ENCODE measurements around the gene SMCR8. TPM values are rescaled to one million over a fixed set of nuclear protein-coding genes. Genes with fewer than 3 reads are reported as not detected.
A peak's percentile ranks its signal among the peaks of the same experiment; 100 is the strongest.

The SMCR8 gene
- total RNA-seq, 1 experiment from 2014 or later, result 10.9 TPM

- BruUV-seq (replicated peaks), result no TSS peak
- Mint-ChIP-seq H3K9me3 (ENCODE audit: unreplicated experiment) (no peaks in the 10 kb centered on the region), H3K4me1 (ENCODE audit: insufficient read depth, unreplicated experiment) (peaks cover 8% of the 10 kb centered on the region), H3K4me3 (ENCODE audit: unreplicated experiment) (peak within 1 kb of the TSS; percentile 89), H3K27me3 (ENCODE audit: insufficient read depth, unreplicated experiment) (no peaks in the 10 kb centered on the region), H3K36me3 (ENCODE audit: insufficient read depth, unreplicated experiment) (peaks cover 30% of the 10 kb centered on the region), H3K27ac (ENCODE audit: low read depth, unreplicated experiment) (peak within 1 kb of the TSS; percentile 74)
- POLR2A ChIA-PET, result interaction anchor here (1.0 to 2.4 kb wide), 8 partner anchors 11 to 104 kb away, joined by 3 to 16 read pairs (median 5); partner anchors contain the start of genes EVPLL, SMCR8 and TOP3A
- DNase-seq (ENCODE audit: unreplicated experiment), result peak; percentile 95
- intact Hi-C loops (cut with micrococcal nuclease), result no loop called here
- CTCF ChIA-PET, result interaction anchor here (0.6 to 1.4 kb wide), 5 partner anchors 11 to 406 kb away, joined by 3 to 8 read pairs (median 5); no protein-coding TSS in a partner anchor
- TF ChIP-seq, protein P1, sequence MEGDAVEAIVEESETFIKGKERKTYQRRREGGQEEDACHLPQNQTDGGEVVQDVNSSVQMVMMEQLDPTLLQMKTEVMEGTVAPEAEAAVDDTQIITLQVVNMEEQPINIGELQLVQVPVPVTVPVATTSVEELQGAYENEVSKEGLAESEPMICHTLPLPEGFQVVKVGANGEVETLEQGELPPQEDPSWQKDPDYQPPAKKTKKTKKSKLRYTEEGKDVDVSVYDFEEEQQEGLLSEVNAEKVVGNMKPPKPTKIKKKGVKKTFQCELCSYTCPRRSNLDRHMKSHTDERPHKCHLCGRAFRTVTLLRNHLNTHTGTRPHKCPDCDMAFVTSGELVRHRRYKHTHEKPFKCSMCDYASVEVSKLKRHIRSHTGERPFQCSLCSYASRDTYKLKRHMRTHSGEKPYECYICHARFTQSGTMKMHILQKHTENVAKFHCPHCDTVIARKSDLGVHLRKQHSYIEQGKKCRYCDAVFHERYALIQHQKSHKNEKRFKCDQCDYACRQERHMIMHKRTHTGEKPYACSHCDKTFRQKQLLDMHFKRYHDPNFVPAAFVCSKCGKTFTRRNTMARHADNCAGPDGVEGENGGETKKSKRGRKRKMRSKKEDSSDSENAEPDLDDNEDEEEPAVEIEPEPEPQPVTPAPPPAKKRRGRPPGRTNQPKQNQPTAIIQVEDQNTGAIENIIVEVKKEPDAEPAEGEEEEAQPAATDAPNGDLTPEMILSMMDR (IDR thresholded peaks at IDR 0.05; ENCODE audit: unreplicated experiment), result no peak
Observed at GRCh38 chr17:18363101-18364049, 48.3 kb downstream of the SMCR8 start, which contains the start of gene SHMT1. Gene SHMT1 (minus strand): TSS chr17:18363550. CDS start chr17:18355981, 7,569 bp downstream.

- Mint-ChIP-seq H3K27ac (ENCODE audit: low read depth, unreplicated experiment) (no peak overlapping the region), H3K27me3 (ENCODE audit: insufficient read depth, unreplicated experiment) (no peaks in the 10 kb centered on the region), H3K36me3 (ENCODE audit: insufficient read depth, unreplicated experiment) (peaks cover 22% of the 10 kb centered on the region), H3K9me3 (ENCODE audit: unreplicated experiment) (no peaks in the 10 kb centered on the region), H3K4me1 (ENCODE audit: insufficient read depth, unreplicated experiment) (peaks cover 8% of the 10 kb centered on the region), H3K4me3 (ENCODE audit: unreplicated experiment) (no peak overlapping the region)
- intact Hi-C loops (cut with micrococcal nuclease), result no loop called here
- DNase-seq (ENCODE audit: unreplicated experiment), result no peak
- TF ChIP-seq, protein P1 (IDR thresholded peaks at IDR 0.05; ENCODE audit: unreplicated experiment), result no peak
- CTCF ChIA-PET, result interaction anchor here (0.6 kb wide), 1 partner anchor 406 kb away, joined by 4 read pairs; no protein-coding TSS in a partner anchor
- POLR2A ChIA-PET, result interaction anchor here (1.2 to 2.0 kb wide), 2 partner anchors 12 to 13 kb away, joined by 3 to 10 read pairs; no protein-coding TSS in a partner anchor
- no TSS peak for BruUV-seq (replicated peaks)
Observed at GRCh38 chr17:18364166-18364565, 49.1 kb downstream of the SMCR8 start.

DNA sequence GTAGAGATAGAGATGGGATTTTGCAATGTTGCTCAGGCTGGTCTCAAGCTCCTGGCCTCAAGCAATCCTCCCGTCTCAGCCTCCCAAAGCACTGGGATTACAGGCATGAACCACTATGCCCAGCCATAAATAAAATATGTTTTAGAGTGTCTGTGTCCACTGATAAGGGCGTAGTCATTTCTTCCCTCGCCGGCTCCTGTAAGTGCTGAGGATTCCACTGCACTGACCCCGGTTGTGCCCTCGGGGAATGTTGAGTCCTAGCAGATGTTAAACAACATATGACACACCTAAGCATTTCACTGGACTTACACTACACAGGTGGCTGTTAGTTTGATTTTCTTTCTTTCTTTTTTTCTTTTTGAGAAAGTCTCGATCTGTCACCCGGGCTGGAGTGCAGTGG, 53.9 kb downstream of the SMCR8 start:
- no TSS peak for BruUV-seq (replicated peaks)
- Mint-ChIP-seq H3K36me3 (ENCODE audit: insufficient read depth, unreplicated experiment) (no peaks in the 10 kb centered on the region), H3K27me3 (ENCODE audit: insufficient read depth, unreplicated experiment) (no peaks in the 10 kb centered on the region), H3K27ac (ENCODE audit: low read depth, unreplicated experiment) (no peak overlapping the region), H3K9me3 (ENCODE audit: unreplicated experiment) (no peaks in the 10 kb centered on the region), H3K4me3 (ENCODE audit: unreplicated experiment) (no peak overlapping the region), H3K4me1 (ENCODE audit: insufficient read depth, unreplicated experiment) (peaks cover 13% of the 10 kb centered on the region)
- ChIA-PET POLR2A (interaction anchor here (0.7 kb wide), 1 partner anchor 12 kb away, joined by 3 read pairs; no protein-coding TSS in a partner anchor), CTCF (no interaction called here)
- TF ChIP-seq, protein P1 (IDR thresholded peaks at IDR 0.05; ENCODE audit: unreplicated experiment), result no peak
- intact Hi-C loops (cut with micrococcal nuclease), result no loop called here
- DNase-seq (ENCODE audit: unreplicated experiment), result peak; percentile 47

- no peaks in the 10 kb centered on the region for H3K27me3 Mint-ChIP-seq (ENCODE audit: insufficient read depth, unreplicated experiment)
- H3K36me3 Mint-ChIP-seq (ENCODE audit: insufficient read depth, unreplicated experiment), result no peaks in the 10 kb centered on the region
- DNase-seq (ENCODE audit: unreplicated experiment), result no peak
- ChIA-PET CTCF (no interaction called here), POLR2A (no interaction called here)
- no peak overlapping the region for H3K27ac Mint-ChIP-seq (ENCODE audit: low read depth, unreplicated experiment)
- intact Hi-C loops (cut with micrococcal nuclease), result no loop called here
- TF ChIP-seq, protein P1 (IDR thresholded peaks at IDR 0.05; ENCODE audit: unreplicated experiment), result no peak
- BruUV-seq (replicated peaks), result no TSS peak
- no peaks in the 10 kb centered on the region for H3K9me3 Mint-ChIP-seq (ENCODE audit: unreplicated experiment)
- H3K4me3 Mint-ChIP-seq (ENCODE audit: unreplicated experiment), result no peak overlapping the region
- peaks cover 13% of the 10 kb centered on the region for H3K4me1 Mint-ChIP-seq (ENCODE audit: insufficient read depth, unreplicated experiment)
Observed at GRCh38 chr17:18370761-18371160, 55.7 kb downstream of the SMCR8 start.

All from MCF 10A (cell line).